HCT116 (cell line): ENCODE measurements around the gene ATP1A2. TPM values are rescaled to one million over a fixed set of nuclear protein-coding genes. Genes with fewer than 3 reads are reported as not detected.

ENCODE experiments used
- ATAC-seq: fragments of 200-7000 bp; cut with Tn5 transposase; 2 replicates; pipeline ENCODE4 v1.9.1; 2020; ENCODE audit warnings: mild to moderate bottlenecking, moderate library complexity
- BruUV-seq: library from RNA; stranded (reverse); fragments of 400-500 nt; replicated peaks from 2 replicates; lab custom pipeline; 2021; lab: Mats Ljungman, UMichigan
- CTCF ChIA-PET: fragments of 300-600 bp; sonication (Branson Sonifier 250); formaldehyde crosslinking; loops from one replicate; lab custom pipeline; 2021; ENCODE audit warnings: antibody characterized with exemption; lab: Charles Lee
- POLR2A ChIA-PET: fragments of 300-600, 350-600 bp; sonication (Branson Sonifier 250); formaldehyde crosslinking; loops from one replicate; lab custom pipeline; 2021; ENCODE audit warnings: antibody characterized with exemption; lab: Charles Lee
- RAD21 ChIA-PET, 2 experiments: fragments of 300-600 bp; sonication (Branson Sonifier 250); formaldehyde crosslinking; loops; one replicate each; lab custom pipeline; 2023; ENCODE audit warnings: low total read pairs in 2 of 2; ENCODE audit not compliant: uncharacterized antibody in 2 of 2, unreplicated experiment in 2 of 2, low non-redundant PET in 1 of 2; lab: Charles Lee
- DNase-seq: peaks from one replicate; pipeline ENCODE4 v3.0.0-alpha.2; 2010; ENCODE audit warnings: low read depth, low spot score
- H2AFZ ChIP-seq: fragments of 200-600 bp; shearing (Covaris generic), sonication (generic); 2 replicates; pipeline ENCODE4 v1.6.1; 2017; ENCODE audit warnings: low read depth, mixed run types, mixed read lengths, antibody characterized with exemption, low read length; ENCODE audit not compliant: poor library complexity, severe bottlenecking
- H3K27ac ChIP-seq: 2 replicates; pipeline ENCODE4 v1.5.1; 2012; ENCODE audit warnings: low read depth, low read length
- H3K27me3 ChIP-seq: fragments of 200-600 bp; sonication (generic); 2 replicates; pipeline ENCODE4 v1.6.1; 2016; ENCODE audit warnings: mixed run types, low read length, mixed read lengths; ENCODE audit not compliant: insufficient read depth
- H3K36me3 ChIP-seq, 2 experiments: fragments of 200-500 bp in 1 of 2; fragments of 200-600 bp in 1 of 2; sonication (Bioruptor generic) in 1 of 2; sonication (generic) in 1 of 2; 2 replicates each; pipeline versions ENCODE4 v1.5.1 to v1.6.1; 2014 to 2016; ENCODE audit warnings: low read length in 2 of 2, inconsistent platforms in 1 of 2, mixed read lengths in 1 of 2, mixed run types in 1 of 2; ENCODE audit not compliant: insufficient read depth in 2 of 2, control insufficient read depth in 1 of 2
- H3K4me1 ChIP-seq, 2 experiments: fragments of 200-600 bp in 1 of 2; sonication (generic) in 1 of 2; 2 replicates each; pipeline versions ENCODE4 v1.5.1 to v1.6.1; 2012 to 2017; ENCODE audit warnings: low read length in 2 of 2, inconsistent platforms in 1 of 2, mild to moderate bottlenecking in 1 of 2, mixed read lengths in 1 of 2, mixed run types in 1 of 2, moderate library complexity in 1 of 2; ENCODE audit not compliant: insufficient read depth in 2 of 2, control insufficient read depth in 1 of 2
- H3K4me2 ChIP-seq: fragments of 200-600 bp; sonication (generic); 2 replicates; pipeline ENCODE4 v1.6.1; 2017; ENCODE audit warnings: mixed run types, low read length, mixed read lengths
- H3K4me3 ChIP-seq, 2 experiments: fragments of 200-600 bp in 1 of 2; sonication (generic) in 1 of 2; replicated peaks in 1 of 2; 2 replicates each; pipeline ENCODE4 v1.5.1; 2011 to 2016; ENCODE audit warnings: low read length in 2 of 2, control low read depth in 1 of 2, low read depth in 1 of 2, mild to moderate bottlenecking in 1 of 2, mixed read lengths in 1 of 2, mixed run types in 1 of 2
- H3K79me2 ChIP-seq: fragments of 200-600 bp; sonication (generic); 2 replicates; pipeline ENCODE4 v1.6.1; 2017; ENCODE audit warnings: mild to moderate bottlenecking, mixed run types, low read length, moderate library complexity, mixed read lengths; ENCODE audit not compliant: insufficient read depth
- H3K9ac ChIP-seq: fragments of 200-600 bp; sonication (generic); 2 replicates; pipeline ENCODE4 v1.6.1; 2016; ENCODE audit warnings: low read length, mixed read lengths
- H3K9me2 ChIP-seq: fragments of 200-600 bp; sonication (generic), shearing (Covaris generic); 2 replicates; pipeline ENCODE4 v1.6.1; 2017; ENCODE audit warnings: mixed run types, mild to moderate bottlenecking, moderate library complexity; ENCODE audit not compliant: insufficient read depth
- H3K9me3 ChIP-seq, 2 experiments: fragments of 200-500 bp in 1 of 2; fragments of 200-600 bp in 1 of 2; sonication (Bioruptor generic) in 1 of 2; sonication (generic) in 1 of 2; 2 replicates each; pipeline ENCODE4 v1.6.1; 2014 to 2017; ENCODE audit warnings: low read length in 2 of 2, mixed read lengths in 2 of 2, inconsistent platforms in 1 of 2, low read depth in 1 of 2, mild to moderate bottlenecking in 1 of 2, mixed run types in 1 of 2, moderate library complexity in 1 of 2; ENCODE audit not compliant: control insufficient read depth in 1 of 2, insufficient read depth in 1 of 2
- H4K20me1 ChIP-seq: fragments of 200-600 bp; sonication (generic), shearing (Covaris generic); 2 replicates; pipeline ENCODE4 v1.6.1; 2017; ENCODE audit warnings: mixed run types, mild to moderate bottlenecking, moderate library complexity; ENCODE audit not compliant: insufficient read depth
- EZH2 ChIP-seq: fragments of 200-600 bp; sonication (generic); IDR thresholded peaks from 2 replicates; pipeline ENCODE4 v1.6.1; 2017; ENCODE audit warnings: antibody characterized with exemption, mixed run types
- FOSL1 ChIP-seq: IDR thresholded peaks from 2 replicates; pipeline ENCODE4 v1.6.1; 2012; ENCODE audit warnings: low read depth
- REST ChIP-seq: IDR thresholded peaks from 2 replicates; pipeline ENCODE4 v1.6.1; 2012; ENCODE audit warnings: low read depth
- ZBTB33 ChIP-seq: IDR thresholded peaks from 2 replicates; pipeline ENCODE4 v1.6.1; 2011; ENCODE audit warnings: mild to moderate bottlenecking, low read length, moderate library complexity; ENCODE audit not compliant: insufficient replicate concordance; ENCODE audit errors: extremely low read depth
- intact Hi-C: fragments of 100-400 bp; cut with micrococcal nuclease; formaldehyde crosslinking; loops from 2 replicates; pipeline ENCODE4 v1.10.0; 2022
- total RNA-seq: library from RNA; stranded (reverse); gene quantifications from one replicate; pipeline ENCODE4 v1.2.1, GENCODE V29; 2021; ENCODE audit not compliant: unreplicated experiment

Gene ATP1A2
- total RNA-seq, 1 experiment from 2014 or later: not detected

DNA sequence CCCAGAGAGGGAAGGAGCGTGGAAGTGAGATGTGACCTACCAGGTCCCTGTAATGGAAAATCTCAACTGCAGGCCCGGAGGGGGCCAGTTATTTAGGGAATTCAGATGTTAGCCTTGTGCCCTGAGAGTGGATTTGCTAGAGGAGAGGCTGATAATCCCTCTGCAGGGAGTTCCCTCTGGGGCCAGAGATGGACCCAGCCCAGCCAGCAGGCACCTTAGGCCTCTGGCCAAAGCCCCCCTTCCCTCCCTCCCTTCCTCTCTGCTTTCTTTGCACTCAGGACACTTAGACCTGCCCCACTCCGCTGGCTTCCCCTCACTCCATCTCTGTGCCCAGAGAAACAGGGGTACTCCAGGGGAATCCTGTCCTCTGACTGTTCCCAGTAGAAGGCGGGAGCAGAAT lies 1.5 kb upstream of the ATP1A2 start:
- no peak for ATAC-seq
- no TSS peak for BruUV-seq
- TF ChIP-seq FOSL1 (no peak), REST (no peak), ZBTB33 (no peak), EZH2 (no peak)
- Histone ChIP-seq H3K27me3 (no peaks in the 10 kb centered on the region), H3K9ac (no peak overlapping the region), H3K4me1 (peaks cover 3 to 12% of the 10 kb centered on the region in 2 experiments; a peak in 2 of 4 replicates), H3K4me3 (no peak overlapping the region), H3K27ac (no peak overlapping the region), H3K79me2 (no peaks in the 10 kb centered on the region), H3K4me2 (no peak overlapping the region), H3K9me2 (no peaks in the 10 kb centered on the region), H3K9me3 (no peaks in the 10 kb centered on the region), H4K20me1 (no peaks in the 10 kb centered on the region), H2AFZ (no peak overlapping the region), H3K36me3 (no peaks in the 10 kb centered on the region)
- ChIA-PET POLR2A (no interaction called here), CTCF (no interaction called here), RAD21 (no interaction called here)
- intact Hi-C loops: no loop called here
- DNase-seq: no peak
